OCI-M2 (cell line): ENCODE data around the gene SELENOK.
"Not testable (repeated sequence)": the region's sequence is repeated elsewhere in the genome, so short reads cannot be mapped to it uniquely, and the experiment has no call there.

ENCODE experiments used
- DNase-seq: peaks from one replicate; lab custom pipeline; 2025; ENCODE audit not compliant: unreplicated experiment; lab: John Stamatoyannopoulos, UW

The SELENOK gene

DNA sequence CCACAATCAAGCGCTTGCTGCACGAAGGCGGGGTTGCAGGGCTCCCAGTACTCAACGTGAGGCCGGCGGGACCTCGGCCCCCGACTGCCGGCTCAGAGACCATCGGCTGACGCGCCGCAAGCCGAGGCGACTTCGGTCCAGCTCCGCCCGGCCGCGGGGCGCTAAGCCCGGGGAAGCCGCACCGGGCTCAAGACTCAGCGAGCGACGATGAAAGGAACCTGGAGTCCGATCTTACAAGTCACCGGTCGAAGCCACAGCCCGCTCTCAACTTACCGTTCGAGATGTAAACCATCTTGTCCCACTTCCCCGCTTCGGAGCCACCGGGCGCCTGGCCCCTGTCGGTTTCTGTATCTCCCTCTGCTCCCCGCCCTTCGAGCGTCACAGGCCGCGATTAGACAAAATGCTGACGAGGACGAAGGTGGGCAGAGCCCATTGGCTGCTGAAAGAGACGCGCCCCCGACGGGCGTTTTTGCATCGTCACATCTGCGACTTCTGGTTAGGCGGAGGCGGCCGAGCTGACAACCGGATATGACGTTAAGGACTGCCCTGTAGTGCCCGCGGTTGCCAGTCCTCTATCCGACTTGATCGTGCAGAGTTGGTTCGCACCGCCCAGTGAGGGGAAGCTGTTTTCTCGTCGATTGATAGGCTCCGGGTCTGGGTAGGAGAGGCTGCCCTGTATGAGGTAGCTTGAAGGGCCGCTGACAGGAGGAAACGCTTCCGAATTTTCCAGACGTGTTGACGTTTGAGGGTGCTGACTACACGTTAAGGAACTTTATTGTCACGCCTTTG lies at the start of gene SELENOK:
Gene SELENOK, minus strand, starts transcription at position 363 of the 789 bp plus-strand sequence.
- DNase-seq = peak; percentile 58

DNA sequence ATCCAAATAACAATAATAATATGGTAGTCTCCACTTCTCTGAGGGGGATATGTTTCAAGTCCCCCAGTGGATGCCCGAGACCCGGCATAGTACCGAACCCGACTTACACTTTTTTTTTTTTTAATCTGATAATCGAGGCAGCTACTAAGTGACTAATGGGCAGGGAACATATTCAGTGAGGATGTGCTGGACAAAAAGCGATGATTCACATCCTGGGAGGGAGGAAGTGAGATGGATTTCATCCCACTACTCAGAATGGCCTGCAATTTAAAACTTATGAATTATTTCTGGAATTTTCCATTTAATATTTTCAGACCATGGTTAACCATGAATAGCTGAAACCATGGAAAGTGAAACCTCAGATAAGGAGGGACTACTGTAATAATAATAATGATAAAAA lies 49.5 kb upstream of the SELENOK start:
- no peak for DNase-seq

GRCh38 chr3:53940623-53941022 lies 49.0 kb upstream of the SELENOK start:
- DNase-seq = no peak

- DNase-seq = no peak
Observed at GRCh38 chr3:53939813-53940212, 48.2 kb upstream of the SELENOK start.

GRCh38 chr3:53939086-53939582 lies 47.5 kb upstream of the SELENOK start:
- DNase-seq = no peak

GRCh38 chr3:53938645-53939044 lies 47.0 kb upstream of the SELENOK start:
- no peak for DNase-seq

- DNase-seq = no peak
Observed at GRCh38 chr3:53936347-53936746, 44.7 kb upstream of the SELENOK start.

DNA sequence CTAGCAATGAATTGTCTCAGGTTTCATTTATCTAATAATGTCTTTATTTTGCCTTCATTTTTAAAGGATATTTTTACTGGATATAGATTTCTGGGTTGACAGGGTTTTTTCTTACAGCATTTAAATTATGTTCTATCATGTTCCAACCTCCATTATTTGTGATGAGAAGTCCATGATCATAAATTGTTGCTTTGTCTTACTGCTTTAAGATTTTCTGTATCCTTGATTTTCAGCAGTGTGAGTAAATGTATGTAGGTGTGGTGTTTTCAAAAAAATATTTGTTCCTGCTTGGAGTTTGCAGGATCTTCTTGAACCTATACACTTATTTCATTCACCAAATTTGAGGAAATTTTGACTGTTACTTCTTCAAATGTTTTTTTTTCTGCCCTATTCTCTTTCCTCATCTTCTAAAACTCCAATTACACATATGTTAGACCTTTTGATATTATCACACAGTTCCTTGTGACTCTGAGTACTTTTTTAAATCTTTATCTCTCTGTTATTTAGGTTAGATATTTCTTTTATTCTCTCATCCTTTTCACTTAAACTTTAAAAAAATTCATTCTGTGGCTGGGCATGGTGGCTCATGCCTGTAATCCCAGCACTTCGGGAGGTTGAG lies 43.7 kb upstream of the SELENOK start:
- DNase-seq = no peak

GRCh38 chr3:53927208-53927872 lies 35.7 kb upstream of the SELENOK start:
- DNase-seq = not testable (repeated sequence)

DNA sequence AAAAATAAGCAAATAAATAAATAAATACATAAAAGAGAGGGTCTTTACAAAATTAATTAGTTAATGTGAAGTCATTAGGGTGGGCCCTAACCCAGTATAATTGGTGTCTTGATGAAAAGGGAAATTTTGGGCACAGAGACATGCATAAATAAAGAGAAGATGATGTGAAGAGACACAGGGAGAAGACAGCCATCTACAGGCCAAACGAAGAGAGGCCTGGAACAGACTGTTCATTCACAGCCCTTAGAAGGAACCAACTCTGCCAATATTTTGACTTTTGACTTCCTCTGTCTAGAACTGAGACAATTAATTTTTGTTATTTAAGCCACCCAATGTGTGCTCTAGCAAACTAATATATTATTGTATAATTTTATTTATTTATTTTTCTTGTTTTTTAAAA lies 29.6 kb upstream of the SELENOK start:
- no peak for DNase-seq

- DNase-seq = no peak
Observed at GRCh38 chr3:53919741-53920140, 28.1 kb upstream of the SELENOK start.

- DNase-seq = no peak
Observed at GRCh38 chr3:53913401-53913800, 21.7 kb upstream of the SELENOK start.

GRCh38 chr3:53902711-53903110 lies 11.1 kb upstream of the SELENOK start:
- no peak for DNase-seq

DNA sequence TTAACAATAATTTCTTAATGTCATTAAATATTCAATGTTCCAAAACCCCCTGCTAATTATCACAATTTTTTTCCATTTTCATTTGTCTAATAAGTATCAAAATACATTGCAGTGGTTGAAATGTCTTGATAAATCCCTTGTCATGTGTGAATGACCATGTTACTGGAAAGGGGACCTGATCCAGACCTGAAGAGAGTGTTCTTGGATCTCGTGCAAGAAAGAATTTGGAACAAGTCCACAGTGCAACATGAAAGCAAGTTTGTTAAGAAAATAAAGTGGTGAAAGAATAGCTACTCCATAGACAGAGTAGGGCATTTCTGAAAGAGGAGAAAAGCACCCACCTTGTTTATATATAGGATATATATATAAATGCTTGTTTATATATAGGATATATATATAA lies 10.4 kb upstream of the SELENOK start:
- DNase-seq = no peak

GRCh38 chr3:53900666-53901331 lies 9.1 kb upstream of the SELENOK start:
- DNase-seq = no peak

DNA sequence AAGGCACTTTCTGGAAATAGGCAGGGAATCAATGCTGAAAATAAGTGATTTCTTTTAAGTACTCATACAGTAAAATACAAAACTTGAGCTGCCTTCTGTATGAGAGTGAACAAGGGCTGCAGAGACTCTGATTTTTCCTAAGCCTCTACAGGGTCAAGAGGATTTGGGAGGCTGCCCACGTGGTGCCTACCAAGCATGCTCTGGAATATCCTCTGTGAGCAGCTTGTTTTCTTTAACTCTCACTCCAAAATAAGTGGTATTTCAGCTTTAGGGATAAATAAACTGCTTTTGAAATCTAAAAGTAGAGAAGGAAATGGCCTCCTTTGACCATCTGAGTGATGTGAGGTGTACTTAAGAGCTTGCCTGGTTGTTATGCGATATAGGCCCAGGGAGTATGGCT lies 8.1 kb upstream of the SELENOK start:
- no peak for DNase-seq

- no peak for DNase-seq
Observed at GRCh38 chr3:53892286-53892637, 603 bp upstream of the SELENOK start.

- DNase-seq = no peak
Observed at GRCh38 chr3:53890726-53891475, 758 bp downstream of the SELENOK start.

- no peak for DNase-seq
Observed at GRCh38 chr3:53888232-53888631, 3.4 kb downstream of the SELENOK start.

DNA sequence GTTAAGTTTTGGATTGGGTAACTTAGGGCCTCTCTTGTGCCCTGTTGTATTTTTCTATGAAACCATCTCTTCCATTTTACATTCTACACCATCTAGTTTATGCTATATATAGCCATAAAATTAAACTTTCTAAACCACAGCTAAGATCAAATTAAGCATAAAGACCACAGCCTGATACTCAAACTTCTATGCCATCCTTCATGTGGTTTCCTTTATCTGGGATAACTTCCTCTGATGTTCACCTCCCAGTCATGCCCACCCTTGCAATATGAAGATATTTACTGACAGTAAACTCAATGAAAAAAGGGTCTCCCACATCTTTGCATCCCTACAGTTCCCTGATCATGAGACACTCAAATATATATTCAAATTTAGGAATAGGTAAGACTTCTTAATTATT lies 4.2 kb downstream of the SELENOK start:
- no peak for DNase-seq

DNA sequence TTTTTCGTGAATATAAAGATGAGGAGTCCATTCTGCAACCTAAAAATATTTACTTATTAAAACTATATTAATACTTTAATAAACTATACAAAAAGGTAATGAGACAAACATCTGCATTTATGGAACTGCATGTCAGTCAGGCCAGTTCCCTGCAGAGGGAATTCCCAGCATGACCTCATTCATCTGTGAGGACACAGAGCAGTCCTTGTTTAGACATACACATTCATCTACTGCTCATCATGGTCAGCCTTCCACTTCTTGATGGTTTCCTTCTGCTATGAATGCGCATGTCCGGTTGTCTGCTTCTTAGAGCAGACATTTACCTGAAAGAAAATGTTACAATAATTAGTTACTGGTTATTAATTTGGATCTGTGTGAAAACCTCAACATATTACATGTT lies 6.4 kb downstream of the SELENOK start:
- DNase-seq = no peak
